CD4-positive, alpha-beta T cell treated with Interleukin-17A for 1 hour (primary cell): ENCODE measurements around the gene SLC27A5.
"Not testable (repeated sequence)": the region's sequence is repeated elsewhere in the genome, so short reads cannot be mapped to it uniquely, and the experiment has no call there.

Experiments used
- DNase-seq: peaks from one replicate; pipeline ENCODE4 v3.0.0-alpha.2; 2020

SLC27A5 gene

GRCh38 chr19:58550362-58551122, 38.8 kb upstream of the SLC27A5 start:
- no peak for DNase-seq

- no peak for DNase-seq
Measured at GRCh38 chr19:58549664-58550361, 38.0 kb upstream of the SLC27A5 start.

- no peak for DNase-seq
Measured at GRCh38 chr19:58548859-58549663, 37.3 kb upstream of the SLC27A5 start.

GRCh38 chr19:58547323-58548312, 35.8 kb upstream of the SLC27A5 start:
- no peak for DNase-seq

GRCh38 chr19:58546019-58546530, 34.3 kb upstream of the SLC27A5 start:
- DNase-seq, result no peak

- DNase-seq, result no peak
Measured at GRCh38 chr19:58545286-58546018, 33.7 kb upstream of the SLC27A5 start.

- no peak for DNase-seq
Measured at GRCh38 chr19:58544591-58545285, 32.9 kb upstream of the SLC27A5 start.

- peak; percentile 100 for DNase-seq
Measured at GRCh38 chr19:58543826-58544590, 32.2 kb upstream of the SLC27A5 start, which contains the start of gene TRIM28. TSS of gene TRIM28 (plus strand) at chr19:58544064. CDS start at chr19:58544758, 694 bp downstream.

- DNase-seq, result not testable (repeated sequence)
Measured at GRCh38 chr19:58542641-58543372, 31.0 kb upstream of the SLC27A5 start.

- DNase-seq, result not testable (repeated sequence)
Measured at GRCh38 chr19:58539169-58539559, 27.4 kb upstream of the SLC27A5 start.

GRCh38 chr19:58538257-58539168, 26.7 kb upstream of the SLC27A5 start:
- DNase-seq, result peak; percentile 56

- DNase-seq, result no peak
Measured at GRCh38 chr19:58536852-58537798, 25.3 kb upstream of the SLC27A5 start.

- DNase-seq, result no peak
Measured at GRCh38 chr19:58535857-58536256, 24.1 kb upstream of the SLC27A5 start.

- DNase-seq, result no peak
Measured at GRCh38 chr19:58531034-58531840, 19.4 kb upstream of the SLC27A5 start.

- no peak for DNase-seq
Measured at GRCh38 chr19:58529405-58529804, 17.6 kb upstream of the SLC27A5 start.

GRCh38 chr19:58522709-58523108, 10.9 kb upstream of the SLC27A5 start:
- DNase-seq, result no peak
